HCEC 1CT (cell line): ENCODE measurements around the gene ZNF664.
A peak's percentile ranks its signal among the peaks of the same experiment; 100 is the strongest.

Experiments
- DNase-seq: peaks from one replicate; pipeline ENCODE4 v3.0.0-alpha.2; 2017

Gene ZNF664

DNA sequence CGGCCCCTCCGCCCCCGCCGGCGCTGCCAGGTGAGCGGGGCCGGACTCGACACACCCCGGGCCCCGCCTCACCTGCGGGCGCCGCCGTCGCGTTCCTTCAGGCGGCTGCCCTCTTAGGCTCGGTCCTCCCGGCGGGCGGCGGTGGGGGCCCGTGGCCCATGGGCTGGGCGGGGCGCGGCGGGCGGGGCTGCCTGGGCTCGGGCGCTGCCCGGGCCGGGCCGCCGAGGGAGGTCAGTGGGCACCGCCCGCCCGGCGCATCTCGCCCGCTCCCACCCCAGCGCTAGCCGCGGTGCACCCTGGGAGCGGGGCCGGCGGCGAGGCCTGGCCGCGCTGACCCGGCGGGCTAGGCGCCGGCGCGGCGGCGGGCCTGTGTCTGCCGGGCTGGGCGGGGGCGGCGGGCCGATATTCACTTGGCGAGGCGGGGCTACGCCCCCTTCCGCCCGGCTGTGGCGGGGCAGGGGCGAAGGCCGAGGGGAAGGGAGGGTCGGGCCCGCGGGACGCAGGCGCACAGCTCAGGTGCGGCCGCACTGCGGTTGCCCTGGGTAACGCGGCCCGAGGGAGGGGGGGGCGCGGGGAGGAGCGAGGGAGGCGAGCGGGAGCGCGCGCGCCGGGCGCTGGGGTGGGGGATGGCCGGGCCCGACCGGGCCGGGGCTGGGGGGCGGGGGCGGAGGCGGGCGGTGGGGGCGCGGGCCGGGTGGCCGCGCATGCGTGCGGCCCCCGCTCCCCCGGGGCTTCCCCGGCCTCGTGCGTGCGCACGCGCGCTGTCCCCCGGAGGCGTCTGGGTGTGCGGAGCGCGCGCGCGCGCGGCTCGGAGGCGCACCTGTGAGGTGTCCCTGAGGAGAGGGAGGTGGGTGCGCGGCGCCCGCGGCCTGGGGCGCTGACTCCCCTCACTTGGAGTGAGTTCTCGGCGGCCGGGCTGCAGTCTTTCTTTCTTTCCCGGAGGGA lies at the start of gene ZNF664, which contains the start of gene CCDC92:
Gene ZNF664, plus strand, starts transcription at position 759 of the 945 bp plus-strand sequence. CDS start 38,930 bp downstream, outside the sequence.
Gene CCDC92, minus strand, starts transcription at position 375 of the 945 bp plus-strand sequence. CDS start 28,526 bp downstream, outside the sequence.
- DNase-seq: peak; percentile 88

GRCh38 chr12:123923927-123924326 lies 49.1 kb upstream of the ZNF664 start:
- no peak for DNase-seq

DNA sequence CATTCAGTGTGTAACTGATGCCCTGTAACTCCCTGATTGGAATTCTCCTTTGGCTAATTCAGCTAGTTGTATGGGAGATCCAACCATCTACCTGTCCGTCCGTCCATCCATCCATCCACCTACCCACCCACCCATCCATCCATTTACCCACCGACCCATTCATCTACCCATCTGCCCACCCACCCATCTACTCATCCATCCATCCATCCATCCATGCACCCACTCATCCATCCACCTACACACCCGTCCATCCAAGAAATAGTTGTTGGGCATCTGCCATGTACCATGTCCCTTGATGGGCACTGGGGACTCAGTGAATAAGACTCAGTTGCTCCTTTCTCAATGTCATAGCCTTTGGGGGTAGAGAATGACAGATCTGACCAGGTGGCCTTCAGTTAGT lies 48.5 kb upstream of the ZNF664 start:
- DNase-seq: no peak

GRCh38 chr12:123928274-123928865 lies 44.6 kb upstream of the ZNF664 start:
- no peak for DNase-seq

DNA sequence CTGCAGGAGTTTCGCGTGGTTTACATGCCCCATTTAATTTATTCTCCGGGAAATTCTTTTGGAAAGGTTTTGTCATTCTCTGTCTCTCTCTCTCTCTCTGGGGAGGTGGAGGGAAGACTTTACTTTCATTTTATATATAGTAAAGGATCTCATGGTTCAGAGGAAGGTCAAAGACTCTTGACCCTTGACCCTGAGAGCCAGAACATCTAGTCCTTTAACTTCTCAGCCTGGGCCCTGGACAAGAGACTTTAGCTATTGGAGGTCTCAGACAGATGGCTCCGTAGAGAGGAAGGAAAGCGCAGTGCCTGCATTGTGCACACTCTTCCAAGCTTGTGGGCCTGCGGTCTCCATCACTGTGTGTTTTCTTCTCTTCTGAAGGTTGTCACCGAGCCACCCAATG lies 44.1 kb upstream of the ZNF664 start:
- no peak for DNase-seq

DNA sequence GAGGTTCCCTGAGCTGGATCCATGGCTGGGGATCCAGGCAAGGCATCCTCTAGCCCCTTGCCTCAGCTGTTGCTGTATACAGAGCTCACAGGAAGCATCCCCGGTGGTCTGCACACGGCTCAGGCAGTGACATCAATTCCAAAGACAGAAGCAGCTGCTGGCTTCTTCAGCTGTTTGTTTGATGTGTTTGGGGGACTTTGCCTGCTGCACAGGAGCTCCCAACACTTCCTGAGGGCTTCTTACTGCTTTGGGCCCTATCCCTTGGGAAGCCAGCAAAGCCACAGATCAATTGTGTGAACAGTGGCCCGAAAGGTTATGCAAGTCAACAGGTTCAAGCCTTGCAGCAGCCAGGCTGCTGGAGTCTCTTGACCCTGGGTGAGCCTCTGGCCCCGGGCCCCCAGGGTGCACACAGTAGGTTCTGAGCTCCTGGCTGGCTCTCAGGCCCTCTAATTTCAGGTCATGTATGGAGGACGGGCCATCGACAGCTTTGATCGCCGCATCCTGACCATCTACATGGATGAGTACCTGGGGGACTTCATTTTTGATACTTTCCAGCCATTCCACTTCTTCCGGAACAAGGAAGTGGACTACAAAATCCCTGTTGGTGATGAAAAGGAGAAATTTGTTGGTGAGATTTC lies 43.0 kb upstream of the ZNF664 start:
- no peak for DNase-seq

- no peak for DNase-seq
Observed at GRCh38 chr12:123931686-123932321, 41.2 kb upstream of the ZNF664 start.

DNA sequence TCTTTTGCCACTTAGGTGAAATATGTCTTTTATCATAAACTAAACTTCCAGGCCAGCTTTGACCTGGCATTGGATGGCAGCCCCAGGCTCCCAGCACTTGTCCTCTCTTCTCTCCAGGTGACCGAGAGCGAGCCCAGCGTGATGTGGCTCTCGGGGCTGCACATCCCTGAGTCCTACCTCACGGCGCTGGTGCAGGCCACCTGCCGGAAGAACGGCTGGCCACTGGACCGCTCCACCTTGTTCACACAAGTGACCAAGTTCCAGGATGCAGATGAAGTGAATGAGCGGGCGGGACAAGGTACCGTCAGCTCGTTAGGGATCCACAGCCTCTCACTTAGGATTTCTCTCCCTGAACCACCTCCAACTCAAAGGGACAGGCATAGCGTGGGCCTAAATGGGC lies 39.8 kb upstream of the ZNF664 start:
- no peak for DNase-seq

GRCh38 chr12:123934016-123934620 lies 38.9 kb upstream of the ZNF664 start:
- DNase-seq: no peak

DNA sequence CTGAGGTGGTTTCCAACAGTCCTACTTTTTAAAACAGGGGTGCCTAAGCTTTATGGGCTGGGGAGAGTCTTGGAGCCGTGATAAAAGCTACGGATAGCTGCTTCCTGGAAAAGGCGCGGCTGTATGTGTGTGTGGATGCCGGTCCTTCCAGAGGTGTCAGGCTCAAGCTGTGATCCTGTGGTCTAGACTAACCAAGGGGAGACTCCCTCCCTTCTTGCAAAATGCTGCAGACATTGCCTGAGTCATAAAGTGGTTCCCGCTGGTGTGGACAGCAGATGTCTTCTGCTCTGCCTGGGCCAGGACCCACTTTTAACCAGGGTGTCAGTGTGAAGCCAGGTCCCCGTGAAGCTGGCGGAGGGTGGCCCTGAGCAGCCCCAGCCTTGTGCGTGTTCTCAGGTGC lies 38.2 kb upstream of the ZNF664 start:
- DNase-seq: peak; percentile 66

- no peak for DNase-seq
Observed at GRCh38 chr12:123935956-123936355, 37.1 kb upstream of the ZNF664 start.

GRCh38 chr12:123936471-123936870 lies 36.5 kb upstream of the ZNF664 start:
- no peak for DNase-seq

- DNase-seq: no peak
Observed at GRCh38 chr12:123936956-123937706, 35.9 kb upstream of the ZNF664 start.

- no peak for DNase-seq
Observed at GRCh38 chr12:123937707-123938591, 35.1 kb upstream of the ZNF664 start.

DNA sequence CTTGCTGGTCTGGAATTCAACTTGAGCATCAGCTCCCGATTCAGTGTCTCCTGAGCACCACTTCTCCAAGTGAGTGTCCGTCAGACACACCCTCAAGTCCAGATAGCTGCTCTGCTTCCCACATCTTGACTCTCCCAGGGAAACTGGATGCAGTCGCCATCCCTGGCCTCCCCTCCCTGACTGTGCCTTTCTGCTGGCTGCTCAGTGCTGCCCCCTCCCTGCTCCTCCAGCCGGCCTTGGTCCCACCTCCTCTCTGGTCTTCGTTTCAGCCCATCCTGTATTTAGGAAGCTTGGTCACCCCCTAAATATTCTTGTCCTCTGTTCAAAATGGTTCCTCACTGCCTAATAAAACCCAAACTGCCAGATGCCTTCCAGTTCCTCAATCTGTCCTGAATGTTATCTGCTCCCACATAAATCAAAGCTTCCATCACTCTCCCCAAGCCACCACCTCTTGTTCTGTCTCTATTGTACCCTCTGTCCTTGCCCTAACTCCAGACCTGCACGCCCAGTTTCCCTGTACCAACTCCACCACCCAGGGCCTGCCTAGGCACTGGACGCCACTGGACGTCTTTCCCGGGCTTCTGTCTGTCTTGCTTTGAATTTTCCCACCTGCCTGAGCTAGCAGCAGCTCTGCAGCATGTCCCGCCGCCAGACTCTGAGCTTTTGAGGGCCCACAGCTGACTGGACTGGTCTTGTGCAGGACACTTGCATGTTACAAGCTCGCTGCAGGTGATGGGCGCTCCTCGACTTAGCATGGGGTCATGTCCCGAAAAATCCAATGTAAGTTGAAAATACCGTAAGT lies 34.1 kb upstream of the ZNF664 start:
- no peak for DNase-seq

DNA sequence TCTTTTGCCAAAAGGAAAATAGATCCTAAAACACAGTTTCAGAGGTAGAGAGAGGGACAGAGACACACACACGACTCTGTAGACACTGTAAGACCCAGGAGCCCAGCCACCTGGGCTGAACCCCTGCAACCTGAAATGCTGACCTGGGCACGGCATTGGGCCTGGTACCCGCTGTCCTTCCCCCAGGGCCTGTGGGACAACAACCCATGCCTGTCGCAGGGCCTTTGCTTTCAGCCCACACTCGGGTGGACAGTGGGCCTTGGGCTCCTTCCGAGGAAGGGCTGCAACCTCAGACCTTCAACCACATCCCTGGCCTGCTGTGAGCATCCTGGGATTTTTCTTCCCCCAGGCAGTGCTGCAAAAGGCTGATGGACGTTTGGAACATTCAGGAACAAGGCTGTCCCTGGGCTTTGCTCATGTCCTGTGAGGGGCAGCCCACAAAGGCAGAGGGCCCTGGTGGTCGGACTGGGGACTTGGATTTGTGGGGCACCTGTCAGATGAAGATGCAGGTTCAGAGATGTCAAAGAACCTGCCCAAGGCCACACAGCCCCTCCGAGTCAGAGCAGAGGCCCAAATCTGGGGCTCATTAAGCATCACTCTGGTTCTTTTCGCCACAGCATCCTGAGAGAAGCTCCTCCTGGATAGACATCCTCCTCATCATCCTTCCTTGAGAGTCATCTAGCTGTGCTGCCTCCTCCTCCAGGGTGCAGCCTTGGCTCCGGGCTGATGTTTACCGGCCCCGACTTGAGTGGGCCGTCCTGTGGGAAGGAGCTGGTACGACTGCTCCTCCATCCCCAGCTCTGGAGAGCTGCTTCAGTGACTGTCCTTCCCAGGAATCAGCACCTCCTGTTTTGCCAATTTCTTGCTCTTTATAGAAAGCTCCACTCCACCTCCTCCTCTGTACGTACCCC lies 33.0 kb upstream of the ZNF664 start:
- DNase-seq: no peak

DNA sequence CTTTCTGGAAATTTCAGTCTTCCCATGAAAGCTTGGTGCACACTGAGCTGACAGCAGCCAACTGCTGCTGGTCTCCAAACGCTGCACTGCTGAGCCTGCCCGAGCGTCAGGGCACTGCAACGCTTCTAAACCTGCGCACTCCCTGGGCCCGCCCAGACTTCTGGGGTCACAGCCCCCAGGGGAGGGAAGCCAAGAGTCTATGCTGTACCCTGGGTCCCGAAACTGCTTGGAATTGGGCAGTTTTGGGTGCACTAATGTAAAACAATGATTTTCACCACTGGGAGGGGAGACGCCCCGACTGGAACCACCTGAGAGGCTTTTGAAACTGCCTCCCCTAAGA lies 32.4 kb upstream of the ZNF664 start:
- DNase-seq: no peak

DNA sequence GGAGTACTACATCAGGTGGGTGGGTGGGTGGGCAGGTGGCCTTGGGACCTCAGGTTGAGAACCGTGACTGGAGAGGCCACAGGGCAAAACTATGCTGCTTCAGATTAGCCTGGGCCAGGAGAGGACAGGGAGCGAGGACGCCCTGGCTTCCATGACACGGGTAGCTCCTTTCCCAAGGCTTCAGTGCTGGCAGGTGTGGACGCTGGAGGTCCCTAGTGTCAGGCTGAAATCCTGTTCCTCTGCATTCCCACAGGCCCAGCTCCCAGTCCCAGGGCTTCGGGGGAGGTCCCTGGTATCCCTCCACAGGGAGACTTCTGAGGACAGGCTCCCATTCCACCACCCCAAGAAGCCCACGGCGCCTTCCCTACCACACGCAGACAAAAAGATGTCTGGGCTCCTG lies 32.0 kb upstream of the ZNF664 start:
- DNase-seq: no peak
